GM12865 (cell line): Measurements from ENCODE around the gene POLR3GL.
"Not testable (repeated sequence)": the region's sequence is repeated elsewhere in the genome, so short reads cannot be mapped to it uniquely, and the experiment has no call there.

ENCODE experiments used
- DNase-seq: peaks from one replicate; pipeline ENCODE4 v3.0.0; 2010; ENCODE audit warnings: low read depth
- H3K4me3 ChIP-seq: 2 replicates; pipeline ENCODE4 v1.5.1; 2011; ENCODE audit warnings: mild to moderate bottlenecking, low read depth, low read length, control low read depth
- CTCF ChIP-seq: IDR thresholded peaks from 2 replicates; pipeline ENCODE4 v1.5.1; 2011; ENCODE audit warnings: low read length, control low read depth, low read depth, inconsistent platforms; ENCODE audit not compliant: insufficient read depth; ENCODE audit errors: missing control alignments

POLR3GL gene

GRCh38 chr1:145922266-145922665 is 42.2 kb upstream of the POLR3GL start:
- DNase-seq: no peak
- TF ChIP-seq CTCF: no peak
- no peak overlapping the region for H3K4me3 ChIP-seq

DNA sequence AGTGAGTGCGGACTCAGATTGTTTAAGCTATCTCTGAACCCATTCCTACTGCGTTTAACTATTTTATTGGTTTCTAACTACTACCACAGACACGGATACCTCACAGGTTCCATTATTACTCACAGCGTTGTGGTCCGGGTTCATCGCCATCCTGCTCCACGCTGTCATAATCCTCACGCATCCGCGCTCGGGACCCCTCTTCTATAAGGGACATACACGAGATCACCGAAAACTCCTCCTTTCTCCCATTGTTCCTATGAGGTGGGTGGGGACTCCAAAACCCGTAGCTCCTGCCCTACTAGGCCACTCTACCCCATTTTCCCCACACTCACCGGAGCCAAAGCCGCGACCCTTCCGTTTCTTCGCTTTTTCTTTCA is 37.8 kb upstream of the POLR3GL start:
- no peak for TF ChIP-seq CTCF
- peak; percentile 26 for DNase-seq
- peak overlapping the region; percentile 96 for H3K4me3 ChIP-seq

- peak; percentile 99 for DNase-seq
- peak within 1 kb of the TSS; percentile 96 for H3K4me3 ChIP-seq
- peak; percentile 64 for TF ChIP-seq CTCF
Measured at GRCh38 chr1:145927063-145927886, 37.2 kb upstream of the POLR3GL start, which contains the start of gene RBM8A. Gene RBM8A (minus strand): TSS chr1:145927484. CDS start chr1:145927426, 58 bp downstream.

- no peak for TF ChIP-seq CTCF
- DNase-seq: peak; percentile 47
- H3K4me3 ChIP-seq: peak overlapping the region; percentile 96
Measured at GRCh38 chr1:145927916-145928643, 36.4 kb upstream of the POLR3GL start.

GRCh38 chr1:145932522-145933009 is 31.9 kb upstream of the POLR3GL start:
- DNase-seq: peak; percentile 49
- H3K4me3 ChIP-seq: not testable (repeated sequence)

DNA sequence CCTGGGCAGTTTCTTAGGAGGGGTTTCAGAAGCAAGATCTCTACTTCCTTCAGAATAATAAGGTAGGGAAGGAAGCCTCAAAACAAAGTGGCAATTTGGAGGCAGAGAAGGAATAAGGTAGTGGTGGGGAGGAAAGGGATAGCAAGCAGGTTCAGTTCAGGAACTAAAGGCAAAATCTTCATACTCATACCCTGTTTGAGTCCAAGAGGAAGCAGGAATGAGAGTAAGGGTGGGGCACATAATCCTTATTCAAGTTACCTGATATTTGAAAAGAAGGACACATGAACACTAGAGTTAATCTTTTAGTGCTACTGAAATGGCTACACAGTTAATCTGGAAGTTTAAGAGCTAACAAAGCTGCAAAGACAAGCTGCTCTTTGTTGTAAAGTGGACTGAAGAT is 28.8 kb upstream of the POLR3GL start:
- no peak overlapping the region for H3K4me3 ChIP-seq
- DNase-seq: no peak
- no peak for TF ChIP-seq CTCF

DNA sequence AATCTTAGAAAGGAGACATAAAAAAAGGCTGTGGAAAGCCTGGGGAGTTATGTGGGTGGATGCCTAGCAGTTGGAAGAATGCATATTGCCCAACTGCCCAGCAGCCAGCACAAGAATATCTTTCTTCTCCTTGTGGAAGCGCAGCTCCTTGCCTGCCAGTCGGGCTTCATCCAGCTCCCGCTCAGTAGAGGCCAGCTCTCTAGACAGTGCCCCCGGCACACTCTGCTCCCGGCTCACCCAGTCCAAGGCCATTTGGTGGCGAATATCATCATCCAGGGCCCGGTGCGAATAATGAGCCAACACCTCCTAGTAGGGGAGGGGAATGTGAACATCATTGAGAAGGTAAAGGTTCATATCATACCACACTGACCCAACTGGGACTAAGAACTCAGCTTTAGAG is 28.2 kb upstream of the POLR3GL start:
- H3K4me3 ChIP-seq: no peak overlapping the region
- no peak for DNase-seq
- TF ChIP-seq CTCF: no peak
